Testis (tissue), 3 donors: ENCODE measurements around the gene BICD2. TPM values are rescaled to one million over a fixed set of nuclear protein-coding genes. Genes with fewer than 3 reads are reported as not detected.
A peak's percentile ranks its signal among the peaks of the same experiment; 100 is the strongest.

Experiments used
- DNase-seq: peaks from one replicate; pipeline ENCODE4 v3.0.0-alpha.2; 2019
- H3K27ac ChIP-seq, 2 donors: fragments of 200-600 bp; sonication (generic); one replicate each; pipeline ENCODE4 v1.5.1; 2019
- H3K27me3 ChIP-seq: fragments of 200-600 bp; sonication (generic); one replicate; pipeline ENCODE4 v1.5.1; 2019
- H3K36me3 ChIP-seq: fragments of 200-600 bp; sonication (generic); one replicate; pipeline ENCODE4 v1.5.1; 2017; ENCODE audit warnings: low read depth; ENCODE audit errors: missing control alignments
- H3K4me1 ChIP-seq: fragments of 200-600 bp; sonication (generic); one replicate; pipeline ENCODE4 v1.5.1; 2019
- H3K4me3 ChIP-seq, 2 donors: fragments of 200-600 bp; sonication (generic); one replicate each; pipeline ENCODE4 v1.5.1; 2017 to 2019
- H3K9me3 ChIP-seq: fragments of 200-600 bp; sonication (generic); one replicate; pipeline ENCODE4 v1.5.1; 2017
- CTCF ChIP-seq, 3 experiments: fragments of 450-650 bp in 2 of 3; fragments of 200-600 bp in 1 of 3; sonication (generic) in 1 of 3; IDR thresholded peaks; one replicate each; pipeline ENCODE4 v1.5.1; 2016 to 2019; ENCODE audit warnings: antibody characterized with exemption in 3 of 3, mild to moderate bottlenecking in 2 of 3, moderate library complexity in 1 of 3
- POLR2A ChIP-seq: fragments of 450-650 bp; IDR thresholded peaks from one replicate; pipeline ENCODE4 v1.6.1; 2017; ENCODE audit warnings: antibody characterized with exemption, mild to moderate bottlenecking, moderate library complexity
- WGBS, 2 donors: methylation state at CpG; one replicate each; pipeline ENCODE4 v1.1.5; 2018; 5-methylcytosine and 5-hydroxymethylcytosine counted together
- intact Hi-C: fragments of 100-400 bp; cut with DNase I; formaldehyde crosslinking; loops from one replicate; pipeline ENCODE4 v1.15.1; 2023; ENCODE audit warnings: low total_unique reads
- polyA plus RNA-seq: library from polyadenylated mRNA; stranded (reverse); fragments of 350-450 nt; fragmentation: Illumina TruSeq; extraction: RNeasy Lipid Tissue Mini Kit (QIAGEN cat#74804); gene quantifications from one replicate; pipeline ENCODE4 v1.2.3, GENCODE V29; 2014; ENCODE audit warnings: low read depth, low replicate concordance; ENCODE audit not compliant: insufficient read depth
- total RNA-seq, 2 donors: library from RNA; depleted of rRNA; stranded (reverse); fragments of >200 nt; gene quantifications; one replicate each; pipeline ENCODE4 v1.2.3, GENCODE V29; 2016

BICD2 gene
- total and polyA plus RNA-seq, 3 donors from 2014 or later = 24.0 to 55.7 (median 48.0) TPM

- intact Hi-C loops = no loop called here
- DNase-seq = no peak
- TF ChIP-seq CTCF (IDR thresholded peaks at IDR 0.05) (no peak), POLR2A (no peak)
- WGBS, 2 donors = 20 to 39% methylated on average over 1 to 5 of the region's 5 CpGs
- H3K4me3 ChIP-seq = no peak overlapping the region
- H3K4me1 ChIP-seq = peaks cover 38% of the 10 kb centered on the region
- H3K9me3 ChIP-seq = no peaks in the 10 kb centered on the region
- H3K27me3 ChIP-seq = no peaks in the 10 kb centered on the region
- no peaks in the 10 kb centered on the region for H3K36me3 ChIP-seq
- peak overlapping the region; percentile 61 to 71 for H3K27ac ChIP-seq
Observed at GRCh38 chr9:92738661-92739081, 26.0 kb downstream of the BICD2 start.

GRCh38 chr9:92737611-92738299, 26.9 kb downstream of the BICD2 start:
- intact Hi-C loops = no loop called here
- DNase-seq = no peak
- H3K27ac ChIP-seq = peak overlapping the region in 1 of 2 donors; percentile 71
- H3K36me3 ChIP-seq = no peaks in the 10 kb centered on the region
- WGBS, 2 donors = 82 to 83% methylated on average over 12 to 13 of the region's 13 CpGs
- H3K4me1 ChIP-seq = peaks cover 38% of the 10 kb centered on the region
- TF ChIP-seq POLR2A (no peak), CTCF (IDR thresholded peaks at IDR 0.05) (no peak)
- H3K9me3 ChIP-seq = no peaks in the 10 kb centered on the region
- no peak overlapping the region for H3K4me3 ChIP-seq
- no peaks in the 10 kb centered on the region for H3K27me3 ChIP-seq

GRCh38 chr9:92737216-92737606, 27.4 kb downstream of the BICD2 start:
- Histone ChIP-seq H3K9me3 (no peaks in the 10 kb centered on the region), H3K4me1 (peaks cover 38% of the 10 kb centered on the region), H3K36me3 (no peaks in the 10 kb centered on the region), H3K27ac (no peak overlapping the region), H3K4me3 (no peak overlapping the region), H3K27me3 (no peaks in the 10 kb centered on the region)
- TF ChIP-seq POLR2A (no peak), CTCF (IDR thresholded peaks at IDR 0.05) (no peak)
- WGBS, 2 donors = 57 to 84% methylated on average over 6 of the region's 6 CpGs
- intact Hi-C loops = no loop called here
- no peak for DNase-seq

- no peaks in the 10 kb centered on the region for H3K36me3 ChIP-seq
- 71 to 72% methylated on average over 8 to 9 of the region's 9 CpGs for WGBS, 2 donors
- intact Hi-C loops = no loop called here
- H3K27ac ChIP-seq = no peak overlapping the region
- no peak overlapping the region for H3K4me3 ChIP-seq
- peak; percentile 38 for DNase-seq
- peaks cover 38% of the 10 kb centered on the region for H3K4me1 ChIP-seq
- H3K9me3 ChIP-seq = no peaks in the 10 kb centered on the region
- H3K27me3 ChIP-seq = no peaks in the 10 kb centered on the region
- TF ChIP-seq POLR2A (no peak), CTCF (IDR thresholded peaks at IDR 0.05) (no peak)
Observed at GRCh38 chr9:92736563-92737215, 27.9 kb downstream of the BICD2 start.
